Right kidney (tissue), 1 donor: Measurements from ENCODE around the gene B4GALNT3.
A peak's percentile ranks its signal among the peaks of the same experiment; 100 is the strongest.
"Not testable (repeated sequence)": the region's sequence is repeated elsewhere in the genome, so short reads cannot be mapped to it uniquely, and the experiment has no call there.

ENCODE experiments used
- DNase-seq: peaks from one replicate; pipeline ENCODE4 v3.0.0-alpha.2; 2016

B4GALNT3 gene

GRCh38 chr12:575948-576614, 116.3 kb downstream of the B4GALNT3 start:
- peak; percentile 85 for DNase-seq

DNA sequence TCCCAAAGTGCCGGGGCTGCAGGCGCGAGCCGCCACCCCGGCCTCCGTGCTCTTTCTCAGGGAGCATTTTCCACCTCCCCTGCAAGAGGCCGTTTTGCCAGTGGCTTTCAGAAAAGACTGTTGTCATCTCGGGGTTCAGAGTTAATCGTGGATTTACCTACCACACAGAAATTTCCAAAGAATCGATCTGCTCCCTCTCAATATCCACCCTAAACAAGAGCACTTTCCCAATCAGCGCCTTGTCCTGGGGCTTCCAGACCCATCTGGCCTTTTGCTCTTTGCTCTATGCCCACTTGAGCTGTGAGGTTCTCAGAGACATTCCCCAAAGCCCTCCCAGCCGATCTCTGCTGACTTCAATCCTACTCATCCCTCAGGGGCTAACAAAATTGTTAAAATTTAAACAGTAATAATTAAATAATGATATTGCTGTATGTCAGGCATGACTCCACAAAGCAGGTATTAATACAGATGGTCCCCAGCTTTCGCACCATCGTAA, 116.9 kb downstream of the B4GALNT3 start:
- no peak for DNase-seq

DNA sequence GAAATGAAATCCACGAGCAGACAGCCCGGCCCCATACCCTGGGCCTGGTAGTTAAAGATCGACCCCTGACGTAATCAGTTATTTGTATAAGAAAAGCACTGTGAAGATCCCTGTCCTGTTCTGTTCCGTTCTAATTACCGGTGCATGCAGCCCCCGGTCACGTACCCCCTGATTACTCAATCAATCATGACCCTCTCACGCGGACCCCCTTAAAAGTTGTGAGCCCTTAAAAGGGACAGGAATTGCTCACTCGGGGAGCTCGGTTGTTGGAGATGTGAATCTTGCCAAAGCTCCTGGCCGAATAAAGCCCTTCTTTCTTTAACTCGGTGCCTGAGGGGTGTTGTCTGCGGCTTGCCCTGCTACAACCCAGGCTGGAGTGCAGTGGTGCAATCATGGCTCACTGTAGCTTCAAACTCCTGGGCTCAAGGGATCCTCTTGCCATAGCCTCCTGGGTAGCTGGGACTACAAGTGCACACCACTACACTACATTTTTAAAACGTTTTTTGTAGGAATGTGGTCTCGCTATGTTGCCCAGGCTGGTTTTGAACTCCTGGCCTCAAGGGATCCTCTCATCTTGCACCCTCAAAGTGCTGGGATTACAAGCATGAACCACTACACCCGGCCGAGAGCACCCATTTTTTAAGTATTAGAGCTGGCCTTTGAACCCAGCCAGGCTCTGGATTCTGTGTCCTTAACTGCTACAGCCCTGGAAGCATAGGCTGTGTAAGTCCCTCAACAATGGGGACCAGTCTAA, 118.4 kb downstream of the B4GALNT3 start:
- DNase-seq, result not testable (repeated sequence)

GRCh38 chr12:578748-579419, 119.1 kb downstream of the B4GALNT3 start:
- no peak for DNase-seq

- no peak for DNase-seq
These were observed 119.8 kb downstream of the B4GALNT3 start for GRCh38 chr12:579420-580110.

- no peak for DNase-seq
These were observed 121.1 kb downstream of the B4GALNT3 start for GRCh38 chr12:580813-581212.

- DNase-seq, result no peak
These were observed 121.6 kb downstream of the B4GALNT3 start for GRCh38 chr12:581321-581720.

DNA sequence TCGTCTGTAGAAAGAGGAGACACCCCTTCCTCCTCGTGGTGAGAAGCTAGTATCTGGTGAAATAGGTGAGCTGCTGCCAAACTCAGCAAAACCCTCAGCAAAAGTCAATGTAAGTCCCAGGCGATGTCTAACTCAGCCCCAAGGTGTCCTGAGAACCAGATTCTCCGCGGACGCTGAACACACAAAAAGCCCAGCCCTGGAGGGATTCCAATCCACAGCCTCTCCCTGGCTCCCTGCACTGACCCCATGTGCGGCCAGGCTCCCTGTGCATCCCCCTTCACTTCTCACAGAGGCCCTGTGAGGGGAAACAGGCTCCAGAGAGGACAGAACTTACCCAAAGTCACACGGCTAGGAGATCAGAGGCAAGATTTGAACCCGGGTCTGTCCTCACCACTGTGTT, 122.0 kb downstream of the B4GALNT3 start:
- no peak for DNase-seq

- no peak for DNase-seq
These were observed 123.6 kb downstream of the B4GALNT3 start for GRCh38 chr12:583251-583869.

DNA sequence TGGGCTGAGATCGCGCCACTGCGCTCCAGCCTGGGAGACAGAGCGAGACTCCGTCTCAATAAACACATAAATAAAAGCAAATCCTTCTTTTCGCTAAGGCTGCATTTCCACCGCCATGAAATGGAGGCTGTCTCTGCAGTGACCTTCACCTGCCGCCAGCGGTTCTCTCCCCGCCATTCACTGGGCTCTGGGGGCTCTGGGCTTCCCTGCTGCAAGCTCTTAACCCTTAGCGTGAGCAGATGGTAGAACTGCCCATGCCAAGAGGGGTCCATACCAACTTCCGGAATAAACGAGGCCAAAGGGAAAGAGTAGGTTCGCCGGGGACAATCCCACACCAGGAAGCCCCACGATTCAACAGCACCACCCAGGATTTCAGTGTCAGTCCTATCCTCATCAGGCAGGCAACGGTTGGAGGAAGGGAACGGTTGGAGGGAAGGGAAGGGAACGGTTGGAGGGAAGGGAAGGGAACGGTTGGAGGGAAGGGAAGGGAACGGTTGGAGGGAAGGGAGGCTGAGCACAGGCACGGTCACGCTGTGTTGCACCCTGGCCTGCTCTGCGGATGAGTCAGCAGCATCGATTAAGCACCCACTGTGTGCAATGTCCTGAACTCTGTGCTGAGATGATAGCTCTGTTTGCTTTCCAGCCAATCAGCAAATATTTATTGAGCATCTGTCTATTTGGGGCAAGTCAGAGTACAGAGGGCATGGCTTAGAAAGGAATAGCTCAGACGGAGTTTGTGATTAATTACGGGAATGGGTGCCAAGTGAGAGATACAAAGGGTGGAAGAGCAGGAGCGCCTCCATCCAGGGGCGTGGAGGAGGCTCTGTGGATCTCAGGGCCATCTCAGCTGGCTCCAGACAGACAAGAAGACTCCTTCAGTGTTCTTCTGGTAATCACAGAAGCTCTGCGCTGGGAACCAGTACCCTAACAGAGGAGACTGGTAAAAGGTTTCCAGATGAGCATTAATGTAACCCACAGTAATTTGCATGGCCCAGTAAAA, 125.6 kb downstream of the B4GALNT3 start:
- no peak for DNase-seq

GRCh38 chr12:586318-587071, 126.8 kb downstream of the B4GALNT3 start:
- DNase-seq, result no peak

DNA sequence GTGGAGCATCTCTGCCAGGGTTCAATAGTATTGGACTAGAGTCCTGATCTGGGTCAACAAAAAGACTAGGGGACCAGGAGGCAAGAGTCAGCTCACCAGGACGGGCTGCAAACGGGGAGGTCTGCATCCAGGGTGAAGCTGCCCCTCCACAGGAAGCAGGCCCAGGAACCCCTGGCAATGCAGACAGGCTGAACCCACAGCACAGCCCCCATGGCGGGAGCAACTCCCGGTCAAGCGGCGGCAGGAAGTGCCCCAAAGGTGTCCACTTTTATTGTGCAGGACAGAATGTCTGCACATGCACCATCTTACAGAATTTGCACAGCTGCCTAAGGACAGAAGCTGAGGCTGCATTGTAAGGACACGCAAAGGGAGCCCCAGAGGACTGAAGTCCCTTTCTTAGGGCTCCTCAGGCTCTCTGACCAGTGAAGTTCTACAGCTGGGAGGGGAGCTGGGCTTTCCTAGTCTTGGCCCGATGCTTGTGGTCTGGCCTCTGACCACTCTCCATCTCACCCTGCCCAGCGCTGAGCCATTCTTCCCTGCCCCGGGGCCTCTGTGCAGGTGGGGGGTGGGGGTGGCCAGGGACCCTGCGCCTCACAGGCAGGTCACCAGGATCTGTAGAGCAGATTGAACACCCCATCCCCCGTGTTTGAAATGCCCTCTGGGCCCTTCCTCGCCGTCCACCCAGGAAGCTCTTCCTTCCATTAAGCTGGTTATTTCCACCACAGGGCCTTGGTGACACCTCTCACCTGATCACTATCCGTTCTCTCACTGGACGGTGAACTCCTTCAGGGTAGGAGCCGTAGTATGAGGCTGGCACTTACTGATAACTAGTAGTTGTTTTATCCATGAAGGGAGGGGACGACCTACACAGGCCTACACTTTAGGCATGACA, 127.6 kb downstream of the B4GALNT3 start:
- no peak for DNase-seq

- DNase-seq, result no peak
These were observed 128.2 kb downstream of the B4GALNT3 start for GRCh38 chr12:588024-588322.

GRCh38 chr12:588646-589045, 128.9 kb downstream of the B4GALNT3 start:
- no peak for DNase-seq

DNA sequence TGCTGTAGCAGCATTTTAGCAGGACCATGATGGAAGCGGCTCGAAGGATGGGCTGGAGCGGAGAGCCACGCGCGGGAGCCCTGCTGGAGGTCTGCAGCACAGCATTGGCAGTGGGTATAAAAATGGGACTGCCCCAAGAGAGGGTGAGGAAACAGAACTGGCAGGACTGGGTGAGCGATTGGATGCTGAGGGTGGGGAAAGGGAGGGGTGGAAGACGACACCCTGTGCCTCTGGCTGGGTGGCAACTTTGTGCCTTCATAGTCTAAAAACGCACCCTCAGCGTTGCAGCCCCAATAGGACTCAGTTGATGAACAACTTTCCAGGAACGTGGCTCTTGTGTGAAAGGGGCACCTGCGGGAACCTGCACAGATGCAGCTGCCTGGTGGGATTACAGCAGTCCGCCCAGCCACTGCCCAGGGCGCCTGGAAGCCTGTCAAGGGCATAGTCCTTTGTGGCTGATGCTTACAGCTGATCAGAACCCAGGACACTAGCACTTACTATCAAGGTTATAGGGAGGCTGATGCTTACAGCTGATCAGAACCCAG, 130.5 kb downstream of the B4GALNT3 start:
- no peak for DNase-seq

GRCh38 chr12:591167-592023, 131.7 kb downstream of the B4GALNT3 start:
- no peak for DNase-seq

DNA sequence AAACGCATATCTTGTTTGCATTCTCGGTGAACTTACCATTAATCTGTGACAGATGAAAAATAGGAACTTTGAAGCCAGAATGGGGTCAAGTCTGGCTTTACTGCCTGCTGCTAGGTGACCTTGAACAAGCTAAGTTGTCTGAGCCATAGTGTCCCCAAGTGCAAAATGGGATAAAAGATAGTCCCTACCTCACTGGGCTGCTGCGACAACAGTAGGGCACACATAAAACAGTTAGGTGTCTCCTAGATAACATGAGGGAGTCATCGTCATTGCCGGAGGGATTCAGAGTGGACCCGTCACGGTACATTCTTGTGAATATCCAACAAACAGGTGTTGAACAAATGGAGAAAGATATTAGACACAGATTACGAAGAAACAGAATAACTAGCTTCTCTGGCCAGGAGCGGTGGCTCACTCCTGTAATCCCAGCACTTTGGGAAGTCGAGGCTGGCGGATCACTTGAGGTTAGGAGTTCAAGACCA, 132.3 kb downstream of the B4GALNT3 start:
- no peak for DNase-seq
